Measurements from ENCODE around the gene EPHA6. TPM values are rescaled to one million over a fixed set of nuclear protein-coding genes. Genes with fewer than 3 reads are reported as not detected.

The EPHA6 gene
- total and polyA plus RNA-seq, 2 experiments from 2014 or later: not detected

DNA sequence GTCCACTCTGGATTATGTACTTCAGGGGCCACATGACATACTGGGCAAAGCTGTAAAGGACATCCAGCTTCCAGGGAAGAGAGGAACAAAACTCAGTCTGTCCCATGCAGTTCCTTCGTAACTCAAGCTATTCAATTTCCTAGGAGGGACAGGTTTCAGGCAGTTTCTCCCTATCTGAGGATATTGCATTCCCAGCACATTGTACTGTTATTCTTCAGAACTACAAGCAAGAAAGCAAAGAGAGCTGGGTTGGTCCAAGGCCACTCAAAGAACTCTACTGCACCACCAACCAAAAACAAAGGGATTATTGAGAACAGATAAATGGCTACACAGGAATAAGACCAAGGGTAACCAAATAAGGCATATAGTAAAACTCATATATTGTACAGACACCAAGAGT lies 832.5 kb downstream of the EPHA6 start:
- no peak for DNase-seq
- no peaks in the 10 kb centered on the region for H3K9me3 ChIP-seq (ENCODE audit: low read depth)
- no peaks in the 10 kb centered on the region for H3K36me3 ChIP-seq (ENCODE audit: low read depth)
- no peaks in the 10 kb centered on the region for H3K4me1 ChIP-seq (ENCODE audit: insufficient read depth)
- H4K20me1 ChIP-seq (ENCODE audit: insufficient read depth): no peaks in the 10 kb centered on the region
- no peaks in the 10 kb centered on the region for H3K79me2 ChIP-seq (ENCODE audit: insufficient read depth)
- H3K9ac ChIP-seq: no peak overlapping the region
- no peaks in the 10 kb centered on the region for H3F3A ChIP-seq (ENCODE audit: insufficient read depth)
- no peak overlapping the region for H3K27ac ChIP-seq
- no peak overlapping the region for H3K4me2 ChIP-seq (ENCODE audit: unreplicated experiment)
- no peaks in the 10 kb centered on the region for H3K9me2 ChIP-seq (ENCODE audit: insufficient read depth)
- TF ChIP-seq EZH2 (IDR thresholded peaks at IDR 0.05; ENCODE audit: insufficient read depth, poor library complexity, severe bottlenecking) (no peak), EZH2phosphoT487 (IDR thresholded peaks at IDR 0.05; ENCODE audit: insufficient read depth, low read depth) (no peak)
- 20 to 26% methylated on average over 1 of the region's 1 CpG for WGBS, 2 experiments (ENCODE audit: low coverage in 1 of 2, low lambda C conversion rate in 2 of 2, missing lambda C conversion rate in 2 of 2)
- no peaks in the 10 kb centered on the region for H3K27me3 ChIP-seq (replicated peaks; ENCODE audit: insufficient read depth)
- H2AFZ ChIP-seq: no peak overlapping the region
- in situ Hi-C loops (cut with MboI): no loop called here
- no peak overlapping the region for H3K4me3 ChIP-seq

DNA sequence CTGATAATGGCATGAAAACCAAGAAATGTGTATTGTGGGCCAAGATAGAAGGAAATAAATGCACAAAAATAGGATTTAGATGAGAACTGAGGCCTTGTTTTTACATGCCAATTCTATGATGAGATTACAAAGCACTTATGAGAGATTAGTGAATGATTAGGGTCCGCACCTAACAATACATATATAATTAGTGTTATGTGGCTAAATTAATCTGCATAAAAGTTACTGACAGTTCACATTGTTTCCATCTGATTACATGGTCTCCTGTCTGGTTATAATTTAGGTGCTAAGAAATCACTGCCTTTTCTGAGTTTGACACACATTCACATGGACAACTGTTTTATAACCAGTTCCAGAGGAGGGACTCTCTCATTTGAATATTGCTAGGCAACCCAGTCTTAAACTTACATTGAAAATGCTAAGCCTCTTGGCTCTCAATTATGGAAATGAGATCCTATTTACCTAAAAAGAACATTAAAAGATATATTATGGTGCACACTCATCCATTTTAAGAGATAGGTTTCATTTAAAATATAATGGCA lies 833.1 kb downstream of the EPHA6 start:
- Histone ChIP-seq H3K4me3 (no peak overlapping the region), H4K20me1 (ENCODE audit: insufficient read depth) (no peaks in the 10 kb centered on the region), H3K9me2 (ENCODE audit: insufficient read depth) (no peaks in the 10 kb centered on the region), H3K4me2 (ENCODE audit: unreplicated experiment) (no peak overlapping the region), H3F3A (ENCODE audit: insufficient read depth) (no peaks in the 10 kb centered on the region), H3K9ac (no peak overlapping the region), H3K27ac (no peak overlapping the region), H3K79me2 (ENCODE audit: insufficient read depth) (no peaks in the 10 kb centered on the region), H3K9me3 (ENCODE audit: low read depth) (no peaks in the 10 kb centered on the region), H3K27me3 (replicated peaks; ENCODE audit: insufficient read depth) (no peaks in the 10 kb centered on the region), H3K36me3 (ENCODE audit: low read depth) (no peaks in the 10 kb centered on the region), H3K4me1 (ENCODE audit: insufficient read depth) (no peaks in the 10 kb centered on the region), H2AFZ (no peak overlapping the region)
- in situ Hi-C loops (cut with MboI): no loop called here
- 33 to 41% methylated on average over 1 of the region's 1 CpG for WGBS, 2 experiments (ENCODE audit: low coverage in 1 of 2, low lambda C conversion rate in 2 of 2, missing lambda C conversion rate in 2 of 2)
- DNase-seq: no peak
- TF ChIP-seq EZH2 (IDR thresholded peaks at IDR 0.05; ENCODE audit: insufficient read depth, poor library complexity, severe bottlenecking): no peak
- TF ChIP-seq EZH2phosphoT487 (IDR thresholded peaks at IDR 0.05; ENCODE audit: insufficient read depth, low read depth): no peak

DNA sequence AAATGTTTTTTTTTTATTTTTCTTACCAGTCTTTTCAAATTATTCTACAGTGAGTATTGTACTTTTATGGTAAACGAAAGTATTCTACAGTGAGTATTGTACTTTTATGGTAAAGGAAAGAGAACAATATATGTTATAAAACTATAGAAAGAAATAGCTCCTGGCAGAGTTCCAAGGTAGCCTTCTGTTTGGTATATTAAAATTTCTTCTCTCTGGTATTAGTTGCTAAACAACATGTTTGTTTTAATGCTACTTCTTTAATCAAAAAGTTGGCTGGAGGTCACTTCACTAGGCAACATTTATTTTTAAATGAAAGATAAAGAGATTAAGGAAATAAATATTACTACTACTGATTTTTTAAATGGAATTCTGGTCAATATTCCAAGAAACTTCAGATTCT lies 841.6 kb downstream of the EPHA6 start:
- H3K36me3 ChIP-seq (ENCODE audit: low read depth): no peaks in the 10 kb centered on the region
- TF ChIP-seq EZH2phosphoT487 (IDR thresholded peaks at IDR 0.05; ENCODE audit: insufficient read depth, low read depth) (no peak), EZH2 (IDR thresholded peaks at IDR 0.05; ENCODE audit: insufficient read depth, poor library complexity, severe bottlenecking) (no peak)
- no peak overlapping the region for H2AFZ ChIP-seq
- whole genome bisulfite sequencing, 2 experiments (ENCODE audit: low coverage in 1 of 2, low lambda C conversion rate in 2 of 2, missing lambda C conversion rate in 2 of 2): 8 to 12% methylated on average over 1 of the region's 1 CpG
- no peak overlapping the region for H3K9ac ChIP-seq
- H4K20me1 ChIP-seq (ENCODE audit: insufficient read depth): no peaks in the 10 kb centered on the region
- no peaks in the 10 kb centered on the region for H3K4me1 ChIP-seq (ENCODE audit: insufficient read depth)
- H3K9me3 ChIP-seq (ENCODE audit: low read depth): no peaks in the 10 kb centered on the region
- H3F3A ChIP-seq (ENCODE audit: insufficient read depth): no peaks in the 10 kb centered on the region
- H3K27me3 ChIP-seq (replicated peaks; ENCODE audit: insufficient read depth): no peaks in the 10 kb centered on the region
- no peaks in the 10 kb centered on the region for H3K79me2 ChIP-seq (ENCODE audit: insufficient read depth)
- in situ Hi-C loops (cut with MboI): no loop called here
- H3K4me3 ChIP-seq: no peak overlapping the region
- no peaks in the 10 kb centered on the region for H3K9me2 ChIP-seq (ENCODE audit: insufficient read depth)
- H3K4me2 ChIP-seq (ENCODE audit: unreplicated experiment): no peak overlapping the region
- no peak overlapping the region for H3K27ac ChIP-seq
- DNase-seq: no peak

DNA sequence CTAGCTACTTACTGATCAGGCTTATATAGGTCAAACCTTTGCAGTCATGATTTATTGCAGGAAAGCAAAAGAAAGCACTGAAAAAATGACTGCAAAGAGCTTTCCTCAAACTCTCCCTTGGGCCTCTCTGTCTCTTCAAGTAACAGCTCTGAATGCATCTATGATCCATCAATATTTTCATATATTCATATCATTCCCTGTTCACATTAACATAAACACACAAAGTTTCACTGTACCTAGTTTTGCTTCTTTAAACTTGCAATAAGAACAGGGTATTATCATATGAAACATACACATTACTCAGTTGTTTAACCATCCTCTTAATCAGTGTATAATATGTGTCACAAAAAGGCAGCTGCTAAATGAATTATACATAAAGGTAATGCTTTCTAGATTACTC lies 842.2 kb downstream of the EPHA6 start:
- no peaks in the 10 kb centered on the region for H3F3A ChIP-seq (ENCODE audit: insufficient read depth)
- no peaks in the 10 kb centered on the region for H3K9me2 ChIP-seq (ENCODE audit: insufficient read depth)
- no peaks in the 10 kb centered on the region for H3K36me3 ChIP-seq (ENCODE audit: low read depth)
- H3K27ac ChIP-seq: no peak overlapping the region
- no peaks in the 10 kb centered on the region for H4K20me1 ChIP-seq (ENCODE audit: insufficient read depth)
- no peaks in the 10 kb centered on the region for H3K9me3 ChIP-seq (ENCODE audit: low read depth)
- in situ Hi-C loops (cut with MboI): no loop called here
- H3K9ac ChIP-seq: no peak overlapping the region
- H3K79me2 ChIP-seq (ENCODE audit: insufficient read depth): no peaks in the 10 kb centered on the region
- no peaks in the 10 kb centered on the region for H3K4me1 ChIP-seq (ENCODE audit: insufficient read depth)
- TF ChIP-seq EZH2phosphoT487 (IDR thresholded peaks at IDR 0.05; ENCODE audit: insufficient read depth, low read depth) (no peak), EZH2 (IDR thresholded peaks at IDR 0.05; ENCODE audit: insufficient read depth, poor library complexity, severe bottlenecking) (no peak)
- DNase-seq: no peak
- H3K27me3 ChIP-seq (replicated peaks; ENCODE audit: insufficient read depth): no peaks in the 10 kb centered on the region
- no peak overlapping the region for H2AFZ ChIP-seq
- H3K4me2 ChIP-seq (ENCODE audit: unreplicated experiment): no peak overlapping the region
- H3K4me3 ChIP-seq: no peak overlapping the region

All from GM23248 (cell line).